Measurements from ENCODE around the gene TRAK1. TPM values are rescaled to one million over a fixed set of nuclear protein-coding genes. Genes with fewer than 3 reads are reported as not detected.

TRAK1 gene
- total RNA-seq, 1 donor from 2014 or later = 36.1 TPM

DNA sequence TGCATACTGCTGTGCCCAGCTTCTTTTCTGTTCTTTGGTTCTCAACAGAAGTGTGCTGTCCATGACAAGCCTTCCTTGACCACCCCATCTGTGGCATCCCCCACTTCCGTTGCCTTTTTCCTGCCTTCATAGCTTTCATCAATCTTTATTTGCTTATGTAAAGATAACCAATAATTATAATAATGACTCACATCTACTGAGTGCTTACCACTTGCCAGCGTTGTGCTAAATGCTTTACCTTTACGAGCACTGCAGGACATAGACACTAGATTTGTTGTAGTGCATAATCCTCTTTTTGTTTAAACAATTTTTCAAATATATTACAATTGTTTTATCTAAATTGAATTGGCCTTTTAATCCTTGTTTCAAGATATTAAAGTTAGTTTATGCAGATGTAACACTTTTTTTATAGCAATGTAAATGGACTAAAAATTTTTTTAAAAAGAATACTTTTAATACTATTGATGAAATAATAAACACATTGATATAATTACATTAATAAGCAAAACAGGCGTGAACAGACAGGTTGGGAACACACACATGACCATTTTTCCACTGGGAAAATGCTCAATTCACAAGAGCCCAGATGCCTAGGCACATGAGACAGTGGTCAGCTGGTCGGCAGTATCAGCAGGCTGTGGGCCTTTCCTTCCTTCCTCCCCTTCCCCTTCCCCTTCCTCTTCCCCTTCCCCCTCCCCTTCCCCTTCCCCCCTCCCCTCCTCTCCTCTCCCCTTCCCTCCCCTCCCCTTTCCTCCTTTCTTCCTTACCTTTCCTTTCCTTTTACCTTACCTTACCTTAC lies 42.5 kb downstream of the TRAK1 start:
- no peaks in the 10 kb centered on the region for H3K27me3 ChIP-seq (ENCODE audit: control insufficient read depth, insufficient read depth, low read length)
- FAIRE-seq = no peak
- peaks cover 1% of the 10 kb centered on the region for H3K36me3 ChIP-seq (ENCODE audit: control insufficient read depth, insufficient read depth, low read length)
- TF ChIP-seq, protein P1, sequence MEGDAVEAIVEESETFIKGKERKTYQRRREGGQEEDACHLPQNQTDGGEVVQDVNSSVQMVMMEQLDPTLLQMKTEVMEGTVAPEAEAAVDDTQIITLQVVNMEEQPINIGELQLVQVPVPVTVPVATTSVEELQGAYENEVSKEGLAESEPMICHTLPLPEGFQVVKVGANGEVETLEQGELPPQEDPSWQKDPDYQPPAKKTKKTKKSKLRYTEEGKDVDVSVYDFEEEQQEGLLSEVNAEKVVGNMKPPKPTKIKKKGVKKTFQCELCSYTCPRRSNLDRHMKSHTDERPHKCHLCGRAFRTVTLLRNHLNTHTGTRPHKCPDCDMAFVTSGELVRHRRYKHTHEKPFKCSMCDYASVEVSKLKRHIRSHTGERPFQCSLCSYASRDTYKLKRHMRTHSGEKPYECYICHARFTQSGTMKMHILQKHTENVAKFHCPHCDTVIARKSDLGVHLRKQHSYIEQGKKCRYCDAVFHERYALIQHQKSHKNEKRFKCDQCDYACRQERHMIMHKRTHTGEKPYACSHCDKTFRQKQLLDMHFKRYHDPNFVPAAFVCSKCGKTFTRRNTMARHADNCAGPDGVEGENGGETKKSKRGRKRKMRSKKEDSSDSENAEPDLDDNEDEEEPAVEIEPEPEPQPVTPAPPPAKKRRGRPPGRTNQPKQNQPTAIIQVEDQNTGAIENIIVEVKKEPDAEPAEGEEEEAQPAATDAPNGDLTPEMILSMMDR (IDR thresholded peaks at IDR 0.05; ENCODE audit: insufficient read depth, low read length, severe bottlenecking) = no peak
- DNase-seq (ENCODE audit: low read depth) = no peak
- H3K4me3 ChIP-seq (ENCODE audit: low read depth, low read length) = no peak overlapping the region

DNA sequence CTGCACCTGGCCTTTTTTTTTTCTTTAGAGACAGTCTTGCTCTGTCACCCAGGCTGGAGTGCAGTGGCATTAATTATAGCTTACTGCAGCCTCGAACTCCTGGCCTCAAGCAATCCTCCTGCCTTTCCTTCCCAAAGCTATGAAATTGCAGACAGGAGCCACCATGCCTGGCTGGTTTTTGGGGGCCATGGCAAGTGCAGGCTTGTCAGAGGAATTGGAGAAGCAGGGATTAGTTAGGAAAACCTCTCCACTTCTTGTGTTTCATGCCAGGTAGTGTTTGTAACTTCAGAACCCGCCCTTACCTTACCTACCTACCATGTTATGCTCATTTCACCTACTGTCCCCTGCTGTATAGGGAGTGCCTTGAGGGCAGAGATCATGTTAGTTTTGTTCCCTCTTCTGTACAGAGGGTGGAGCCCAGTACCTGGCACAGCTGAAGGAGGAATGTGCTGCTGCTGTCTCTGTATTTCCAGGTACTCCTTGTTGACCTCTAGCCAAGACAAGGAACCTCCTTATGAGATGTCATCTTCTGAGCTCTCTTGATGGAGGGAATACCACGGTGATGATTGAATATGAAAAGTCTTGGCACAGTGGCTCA lies 43.8 kb downstream of the TRAK1 start:
- TF ChIP-seq, protein P1 (IDR thresholded peaks at IDR 0.05; ENCODE audit: insufficient read depth, low read length, severe bottlenecking) = peak; percentile 12
- Histone ChIP-seq H3K36me3 (ENCODE audit: control insufficient read depth, insufficient read depth, low read length) (peaks cover 5% of the 10 kb centered on the region), H3K27me3 (ENCODE audit: control insufficient read depth, insufficient read depth, low read length) (no peaks in the 10 kb centered on the region), H3K4me3 (ENCODE audit: low read depth, low read length) (no peak overlapping the region)
- FAIRE-seq (no peak), DNase-seq (ENCODE audit: low read depth) (peak; percentile 54)

DNA sequence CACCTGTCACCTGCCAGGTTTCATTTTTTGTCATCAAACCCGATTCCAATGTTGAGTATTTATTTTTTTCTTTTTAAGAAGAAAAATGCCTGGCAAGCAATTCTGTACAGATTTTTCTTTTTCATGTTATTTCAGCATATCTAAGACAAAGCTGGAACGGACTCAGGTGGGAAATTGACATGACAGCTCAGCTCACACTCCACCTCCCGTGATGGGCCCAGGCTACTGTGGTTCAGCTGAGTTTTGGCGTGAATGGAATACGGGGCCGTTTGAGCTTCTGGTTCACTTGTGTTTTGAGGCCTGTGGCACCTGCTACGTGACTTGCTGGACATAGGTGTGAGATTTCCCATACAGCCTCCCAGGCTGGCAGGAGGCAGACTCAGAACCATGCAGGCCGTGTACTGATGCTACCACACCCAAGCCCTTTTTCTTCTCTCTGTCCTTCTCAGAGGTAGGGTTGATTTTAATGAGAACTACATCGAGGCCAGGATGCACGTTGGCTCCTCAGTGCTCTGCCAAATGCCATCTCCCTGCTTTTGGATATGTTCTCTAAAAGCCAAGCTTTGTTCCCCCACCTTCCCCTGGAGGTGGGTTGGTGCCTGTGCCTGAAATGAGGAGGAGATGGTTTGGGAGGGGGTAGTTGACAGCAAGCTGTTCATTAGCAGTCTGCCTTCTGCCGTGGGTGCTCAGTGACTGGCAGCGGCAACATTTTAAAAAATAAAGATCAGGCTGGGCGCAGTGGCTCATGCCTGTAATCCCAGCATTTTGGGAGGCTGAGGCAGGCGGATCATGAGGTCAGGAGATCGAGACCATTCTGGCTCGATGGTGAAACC lies 48.7 kb downstream of the TRAK1 start:
- FAIRE-seq = no peak
- TF ChIP-seq, protein P1 (IDR thresholded peaks at IDR 0.05; ENCODE audit: insufficient read depth, low read length, severe bottlenecking) = no peak
- peaks cover 5% of the 10 kb centered on the region for H3K36me3 ChIP-seq (ENCODE audit: control insufficient read depth, insufficient read depth, low read length)

DNA sequence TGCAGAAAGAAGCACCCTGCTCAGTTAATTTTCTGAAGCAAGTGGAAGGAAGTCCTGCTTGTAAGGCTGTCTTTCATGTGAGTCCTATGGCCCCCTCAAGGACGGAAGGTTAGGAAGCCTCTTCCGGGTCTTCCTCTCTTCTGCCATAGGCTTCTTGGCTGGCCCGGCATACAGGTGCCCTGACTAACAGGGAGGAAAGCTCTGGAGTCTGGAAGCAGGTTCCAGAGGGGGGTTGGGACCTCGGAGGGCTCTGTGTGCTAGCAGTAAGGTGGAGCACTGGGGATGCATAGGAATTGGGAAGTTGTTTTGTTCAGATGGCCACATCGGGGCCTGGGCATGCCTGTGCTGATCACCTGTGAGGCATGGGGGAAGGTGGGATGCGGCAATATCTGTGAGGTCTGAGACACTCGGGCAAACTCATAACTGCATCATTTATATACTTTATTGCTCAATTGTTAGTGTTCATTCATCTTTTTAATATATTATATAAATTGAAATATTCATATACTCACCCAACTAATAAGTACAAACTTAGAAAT lies 49.6 kb downstream of the TRAK1 start:
- no peaks in the 10 kb centered on the region for H3K27me3 ChIP-seq (ENCODE audit: control insufficient read depth, insufficient read depth, low read length)
- DNase-seq (ENCODE audit: low read depth) (no peak), FAIRE-seq (no peak)
- peaks cover 5% of the 10 kb centered on the region for H3K36me3 ChIP-seq (ENCODE audit: control insufficient read depth, insufficient read depth, low read length)
- TF ChIP-seq, protein P1 (IDR thresholded peaks at IDR 0.05; ENCODE audit: insufficient read depth, low read length, severe bottlenecking) = no peak
- H3K4me3 ChIP-seq (ENCODE audit: low read depth, low read length) = no peak overlapping the region

More for the DNA sequence above, 48.7 kb downstream of the TRAK1 start:
- no peak for DNase-seq (ENCODE audit: low read depth)
- H3K4me3 ChIP-seq (ENCODE audit: low read depth, low read length) = no peak overlapping the region
- no peaks in the 10 kb centered on the region for H3K27me3 ChIP-seq (ENCODE audit: control insufficient read depth, insufficient read depth, low read length)

DNA sequence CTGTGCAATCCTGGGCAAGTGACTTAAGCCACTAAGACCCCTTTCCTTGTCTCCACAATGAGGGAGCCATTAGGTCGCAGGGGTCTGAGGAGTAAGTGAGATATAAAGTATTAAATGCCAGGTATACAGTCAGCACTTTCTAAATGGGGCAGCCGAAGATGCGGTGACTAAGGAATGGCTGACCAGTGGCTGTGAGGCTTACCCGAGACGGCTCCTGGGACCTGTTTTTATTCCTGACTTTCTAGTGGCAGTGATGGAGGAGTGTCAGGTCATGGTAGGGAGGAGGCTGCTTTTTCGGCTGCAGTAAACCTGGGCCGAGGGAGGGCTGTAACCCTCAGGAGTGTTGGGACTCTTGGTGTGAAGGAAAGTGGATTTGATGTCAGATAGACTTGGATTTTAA lies 52.3 kb downstream of the TRAK1 start:
- FAIRE-seq (no peak), DNase-seq (ENCODE audit: low read depth) (no peak)
- peaks cover 4% of the 10 kb centered on the region for H3K36me3 ChIP-seq (ENCODE audit: control insufficient read depth, insufficient read depth, low read length)
- no peak overlapping the region for H3K4me3 ChIP-seq (ENCODE audit: low read depth, low read length)
- TF ChIP-seq, protein P1 (IDR thresholded peaks at IDR 0.05; ENCODE audit: insufficient read depth, low read length, severe bottlenecking) = no peak
- H3K27me3 ChIP-seq (ENCODE audit: control insufficient read depth, insufficient read depth, low read length) = no peaks in the 10 kb centered on the region

Data from bronchial epithelial cell (primary cell).